OCI-LY3 (cell line): Measurements from ENCODE around the gene FCN2.

Experiments
- H2AFZ ChIP-seq: fragments of 200-600, 300-600 bp; shearing (Covaris generic); 2 replicates; pipeline ENCODE4 v1.6.0; 2014; ENCODE audit warnings: antibody characterized with exemption, low read depth, low read length
- H3K27ac ChIP-seq: fragments of 200-600, 300-600 bp; sonication (generic); 2 replicates; pipeline ENCODE4 v1.5.1; 2014; ENCODE audit warnings: mild to moderate bottlenecking, low read length, moderate library complexity, mixed read lengths
- H3K27me3 ChIP-seq: fragments of 200-600, 300-600 bp; sonication (generic); 2 replicates; pipeline ENCODE4 v1.6.1; 2014; ENCODE audit warnings: low read depth, low read length, mixed read lengths
- H3K36me3 ChIP-seq: fragments of 200-600, 300-600 bp; sonication (generic); replicated peaks from 2 replicates; pipeline ENCODE3; 2014; ENCODE audit warnings: low read depth, low read length, mixed read lengths
- H3K4me1 ChIP-seq: fragments of 300-600, 200-600 bp; sonication (generic); 2 replicates; pipeline ENCODE4 v1.6.1; 2014; ENCODE audit warnings: low read length, mixed read lengths
- H3K4me2 ChIP-seq: fragments of 200-600, 300-600 bp; sonication (generic); 2 replicates; pipeline ENCODE4 v1.6.1; 2014; ENCODE audit warnings: low read length, mixed read lengths
- H3K4me3 ChIP-seq: fragments of 300-600, 200-600 bp; sonication (generic); 2 replicates; pipeline ENCODE4 v1.5.1; 2014; ENCODE audit warnings: antibody characterized with exemption, mild to moderate bottlenecking, low read length, moderate library complexity
- H3K79me2 ChIP-seq: fragments of 300-600, 200-600 bp; shearing (Covaris generic); 2 replicates; pipeline ENCODE4 v1.6.1; 2014; ENCODE audit warnings: mild to moderate bottlenecking, low read length, mixed read lengths
- H3K9ac ChIP-seq: fragments of 300-600, 200-600 bp; shearing (Covaris generic); 2 replicates; pipeline ENCODE4 v1.6.0; 2014; ENCODE audit warnings: mild to moderate bottlenecking, low read length, moderate library complexity
- H3K9me3 ChIP-seq: fragments of 200-600, 300-600 bp; shearing (Covaris generic); 2 replicates; pipeline ENCODE4 v1.6.1; 2014; ENCODE audit warnings: low read length, mixed read lengths; ENCODE audit not compliant: insufficient read depth
- H4K20me1 ChIP-seq: fragments of 200-600, 300-600 bp; sonication (generic); 2 replicates; pipeline ENCODE4 v1.6.1; 2016; ENCODE audit warnings: low read length, mixed read lengths; ENCODE audit not compliant: insufficient read depth
- EZH2phosphoT487 ChIP-seq: fragments of 200-600 bp; shearing (Covaris generic); IDR thresholded peaks from 2 replicates; pipeline ENCODE4 v1.6.1; 2018; ENCODE audit warnings: antibody characterized with exemption, mixed run types, low read depth
- TF ChIP-seq, protein P1 (sequence below): fragments of 200-600, 300-600 bp; sonication (generic); IDR thresholded peaks from 2 replicates; pipeline ENCODE4 v1.5.1; 2014; ENCODE audit warnings: antibody characterized with exemption, low read length, low read depth

The FCN2 gene

GRCh38 chr9:134834217-134834956 lies 46.2 kb upstream of the FCN2 start:
- no peak overlapping the region for H3K9ac ChIP-seq
- no peak overlapping the region for H3K4me3 ChIP-seq
- no peak overlapping the region for H2AFZ ChIP-seq
- H3K79me2 ChIP-seq = no peaks in the 10 kb centered on the region
- no peaks in the 10 kb centered on the region for H3K36me3 ChIP-seq
- no peak overlapping the region for H3K4me2 ChIP-seq
- no peaks in the 10 kb centered on the region for H3K9me3 ChIP-seq
- no peaks in the 10 kb centered on the region for H3K4me1 ChIP-seq
- no peaks in the 10 kb centered on the region for H3K27me3 ChIP-seq
- TF ChIP-seq, protein P1, sequence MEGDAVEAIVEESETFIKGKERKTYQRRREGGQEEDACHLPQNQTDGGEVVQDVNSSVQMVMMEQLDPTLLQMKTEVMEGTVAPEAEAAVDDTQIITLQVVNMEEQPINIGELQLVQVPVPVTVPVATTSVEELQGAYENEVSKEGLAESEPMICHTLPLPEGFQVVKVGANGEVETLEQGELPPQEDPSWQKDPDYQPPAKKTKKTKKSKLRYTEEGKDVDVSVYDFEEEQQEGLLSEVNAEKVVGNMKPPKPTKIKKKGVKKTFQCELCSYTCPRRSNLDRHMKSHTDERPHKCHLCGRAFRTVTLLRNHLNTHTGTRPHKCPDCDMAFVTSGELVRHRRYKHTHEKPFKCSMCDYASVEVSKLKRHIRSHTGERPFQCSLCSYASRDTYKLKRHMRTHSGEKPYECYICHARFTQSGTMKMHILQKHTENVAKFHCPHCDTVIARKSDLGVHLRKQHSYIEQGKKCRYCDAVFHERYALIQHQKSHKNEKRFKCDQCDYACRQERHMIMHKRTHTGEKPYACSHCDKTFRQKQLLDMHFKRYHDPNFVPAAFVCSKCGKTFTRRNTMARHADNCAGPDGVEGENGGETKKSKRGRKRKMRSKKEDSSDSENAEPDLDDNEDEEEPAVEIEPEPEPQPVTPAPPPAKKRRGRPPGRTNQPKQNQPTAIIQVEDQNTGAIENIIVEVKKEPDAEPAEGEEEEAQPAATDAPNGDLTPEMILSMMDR = no peak
- TF ChIP-seq EZH2phosphoT487 = no peak
- H4K20me1 ChIP-seq = no peaks in the 10 kb centered on the region
- H3K27ac ChIP-seq = no peak overlapping the region

DNA sequence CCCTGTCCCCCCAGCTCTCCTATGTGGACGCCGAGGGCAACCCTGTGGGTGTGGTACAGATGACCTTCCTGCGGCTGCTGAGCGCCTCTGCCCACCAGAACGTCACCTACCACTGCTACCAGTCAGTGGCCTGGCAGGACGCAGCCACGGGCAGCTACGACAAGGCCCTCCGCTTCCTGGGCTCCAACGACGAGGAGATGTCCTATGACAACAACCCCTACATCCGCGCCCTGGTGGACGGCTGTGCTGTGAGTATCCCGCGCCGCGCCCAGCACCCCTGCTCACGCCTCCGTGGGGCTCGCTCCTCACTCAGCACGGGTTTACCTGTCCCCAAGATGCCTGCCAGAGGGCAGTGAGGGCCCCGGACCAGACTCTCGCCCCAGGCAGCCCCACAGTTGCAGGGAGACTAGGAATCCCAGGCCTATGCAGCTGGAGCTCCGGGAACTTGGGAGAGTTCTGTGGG lies 45.6 kb upstream of the FCN2 start:
- no peaks in the 10 kb centered on the region for H4K20me1 ChIP-seq
- H3K79me2 ChIP-seq = no peaks in the 10 kb centered on the region
- H3K27me3 ChIP-seq = no peaks in the 10 kb centered on the region
- no peak for TF ChIP-seq EZH2phosphoT487
- TF ChIP-seq, protein P1 = no peak
- no peaks in the 10 kb centered on the region for H3K36me3 ChIP-seq
- no peaks in the 10 kb centered on the region for H3K9me3 ChIP-seq
- H2AFZ ChIP-seq = no peak overlapping the region
- H3K9ac ChIP-seq = no peak overlapping the region
- no peak overlapping the region for H3K27ac ChIP-seq
- no peak overlapping the region for H3K4me3 ChIP-seq
- H3K4me2 ChIP-seq = no peak overlapping the region
- H3K4me1 ChIP-seq = no peaks in the 10 kb centered on the region

DNA sequence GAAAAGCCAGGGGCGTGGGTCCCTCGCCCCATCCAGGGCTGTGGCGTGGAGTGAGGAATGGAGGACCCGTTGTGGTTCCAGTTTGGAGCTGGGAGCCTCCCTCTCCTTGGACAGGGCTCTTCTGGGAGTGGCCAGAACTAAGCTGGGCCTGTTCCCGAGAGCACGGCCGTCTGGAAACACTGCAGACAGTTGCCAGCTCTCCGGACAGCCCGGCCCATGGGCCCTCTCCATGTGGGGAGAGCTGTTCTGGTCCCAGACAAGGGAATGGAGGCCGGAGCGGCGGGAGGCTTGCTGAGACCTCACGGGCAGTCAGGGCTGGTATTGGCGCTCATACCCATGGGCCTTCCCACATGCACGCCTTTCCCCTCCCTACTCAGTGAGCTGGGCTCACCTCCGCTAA lies 45.2 kb upstream of the FCN2 start:
- no peaks in the 10 kb centered on the region for H4K20me1 ChIP-seq
- H3K79me2 ChIP-seq = no peaks in the 10 kb centered on the region
- H3K36me3 ChIP-seq = no peaks in the 10 kb centered on the region
- no peak overlapping the region for H2AFZ ChIP-seq
- no peaks in the 10 kb centered on the region for H3K27me3 ChIP-seq
- H3K4me1 ChIP-seq = no peaks in the 10 kb centered on the region
- H3K4me2 ChIP-seq = no peak overlapping the region
- no peak overlapping the region for H3K27ac ChIP-seq
- TF ChIP-seq EZH2phosphoT487 = no peak
- TF ChIP-seq, protein P1 = no peak
- H3K4me3 ChIP-seq = no peak overlapping the region
- no peaks in the 10 kb centered on the region for H3K9me3 ChIP-seq
- no peak overlapping the region for H3K9ac ChIP-seq

GRCh38 chr9:134835987-134836386 lies 44.6 kb upstream of the FCN2 start:
- Histone ChIP-seq H3K4me2 (no peak overlapping the region), H3K4me1 (no peaks in the 10 kb centered on the region), H3K36me3 (no peaks in the 10 kb centered on the region), H3K9ac (no peak overlapping the region), H3K9me3 (no peaks in the 10 kb centered on the region), H3K4me3 (no peak overlapping the region), H3K27ac (no peak overlapping the region), H3K79me2 (no peaks in the 10 kb centered on the region), H2AFZ (no peak overlapping the region), H3K27me3 (no peaks in the 10 kb centered on the region), H4K20me1 (no peaks in the 10 kb centered on the region)
- TF ChIP-seq EZH2phosphoT487 = no peak
- TF ChIP-seq, protein P1 = no peak
